ENCODE results near the gene MADD. TPM values are rescaled to one million over a fixed set of nuclear protein-coding genes. Genes with fewer than 3 reads are reported as not detected.

MADD gene
- 21.1 to 23.7 TPM (median 23.0 TPM) in 5 replicates for total RNA-seq (2022; extraction: Qiagen RNA extraction; ENCODE audit: low read depth)

DNA sequence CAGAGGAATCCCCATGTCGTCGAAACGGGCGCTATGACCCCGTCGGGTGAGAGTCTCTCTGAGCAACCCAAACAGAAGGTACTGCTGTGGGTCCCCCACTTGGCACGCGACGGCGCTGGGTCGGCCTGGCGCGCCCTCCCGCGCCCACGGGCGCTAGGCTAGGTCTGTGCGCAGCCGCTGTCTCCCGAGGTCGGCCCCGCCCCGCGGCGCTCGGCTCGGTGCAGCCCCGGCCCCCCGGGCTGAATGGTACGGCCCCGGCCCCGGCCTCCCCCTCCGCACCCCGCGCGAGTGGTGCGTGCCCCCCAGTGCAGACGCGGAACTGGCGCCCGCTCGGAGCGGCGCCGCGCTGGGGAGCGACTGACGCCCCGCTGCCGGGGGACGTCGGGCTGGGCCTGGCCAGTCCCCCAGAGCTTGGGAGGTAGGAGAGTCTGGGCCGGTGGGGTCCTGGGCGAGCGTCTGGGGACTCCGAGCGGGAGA lies at the start of gene MADD:
Gene MADD, plus strand, starts transcription at position 305 of the 477 bp plus-strand sequence.

DNA sequence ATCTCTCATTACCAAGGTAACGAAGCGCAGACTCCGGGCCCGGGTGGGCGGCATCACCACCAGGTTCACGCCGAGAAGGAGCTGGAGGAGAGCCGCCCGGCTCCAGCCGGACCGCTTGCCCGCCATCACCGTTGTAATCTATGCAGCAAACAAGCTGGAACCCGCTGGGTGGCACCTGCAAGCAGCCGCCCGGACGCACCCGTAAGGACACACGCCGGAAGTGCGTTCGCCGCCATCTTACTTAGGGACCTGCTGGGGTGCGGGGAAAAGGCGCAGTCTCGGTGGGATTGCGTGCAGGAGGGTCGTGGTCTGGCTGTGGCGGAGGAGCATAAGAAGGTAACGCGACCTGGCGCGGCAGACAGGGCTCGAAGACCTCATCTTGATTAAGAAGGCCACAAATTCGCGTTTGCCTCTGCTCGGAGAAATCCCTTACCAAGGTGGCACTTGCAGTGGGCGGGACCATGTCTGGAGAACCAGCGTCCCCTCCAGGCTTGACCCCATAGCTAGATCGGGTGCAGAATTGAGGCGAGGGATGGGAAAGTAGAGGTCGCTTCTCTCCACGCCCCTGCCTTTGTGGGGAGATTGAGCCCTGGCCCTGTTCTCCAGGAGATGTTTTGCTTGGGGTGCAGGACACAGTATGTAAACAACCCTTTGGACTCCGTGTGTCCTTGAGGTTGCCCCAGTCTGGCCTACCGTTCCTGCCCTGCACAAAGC lies 21.1 kb upstream of the MADD start, which contains the start of gene ACP2:
Gene ACP2, minus strand, starts transcription at position 151 of the 714 bp plus-strand sequence. Its CDS starts 25 bp downstream, at position 126.

GRCh38 chr11:47257517-47258316 lies 12.2 kb upstream of the MADD start, which contains the start of gene NR1H3:
NR1H3 (plus strand) TSS chr11:47257996; CDS start chr11:47259217, 1,221 bp downstream.

GRCh38 chr11:47352556-47352955 lies 82.6 kb downstream of the MADD start, which contains the start of gene MYBPC3:
MYBPC3 (minus strand) TSS chr11:47352702; CDS start chr11:47352647, 55 bp downstream.

GRCh38 chr11:47378010-47378835 lies 108.3 kb downstream of the MADD start, which contains the start of gene SPI1:
SPI1 (minus strand) TSS chr11:47378547; CDS start chr11:47378353, 194 bp downstream.

Other genes with a start within 250 kb of the MADD start
- gene ARFGAP2, start 93.3 kb upstream of the MADD start, total RNA-seq (2022; extraction: Qiagen RNA extraction; ENCODE audit: low read depth): 26.0 to 40.5 TPM (median 32.5 TPM) in 5 replicates
- 22.2 to 35.1 TPM (median 32.1 TPM) in 5 replicates for gene PACSIN3, start 83.7 kb upstream of the MADD start, total RNA-seq (2022; extraction: Qiagen RNA extraction; ENCODE audit: low read depth)
- 78.1 to 95.2 TPM (median 88.8 TPM) in 5 replicates for gene DDB2, start 55.2 kb upstream of the MADD start, total RNA-seq (2022; extraction: Qiagen RNA extraction; ENCODE audit: low read depth)
- gene ACP2, start 21.3 kb upstream of the MADD start, total RNA-seq (2022; extraction: Qiagen RNA extraction; ENCODE audit: low read depth): 20.6 to 24.7 TPM (median 21.7 TPM) in 5 replicates
- 7.6 to 15.6 TPM (median 11.9 TPM) in 5 replicates for gene NR1H3, start 12.1 kb upstream of the MADD start, total RNA-seq (2022; extraction: Qiagen RNA extraction; ENCODE audit: low read depth)
- gene MYBPC3, start 82.6 kb downstream of the MADD start, total RNA-seq (2022; extraction: Qiagen RNA extraction; ENCODE audit: low read depth): 0.06 to 0.09 TPM (median 0.07 TPM) in 5 replicates
- 0.32 TPM in 1 of 5 replicates, not detected in the others for gene SPI1, start 108.4 kb downstream of the MADD start, total RNA-seq (2022; extraction: Qiagen RNA extraction; ENCODE audit: low read depth)
- gene SLC39A13, start 138.5 kb downstream of the MADD start, total RNA-seq (2022; extraction: Qiagen RNA extraction; ENCODE audit: low read depth): 25.8 to 59.6 TPM (median 49.6 TPM) in 5 replicates
- gene PSMC3, start 156.3 kb downstream of the MADD start, total RNA-seq (2022; extraction: Qiagen RNA extraction; ENCODE audit: low read depth): 186 to 247 TPM (median 201 TPM) in 5 replicates
- gene RAPSN, start 179.0 kb downstream of the MADD start, total RNA-seq (2022; extraction: Qiagen RNA extraction; ENCODE audit: low read depth): 0.46 TPM in 1 of 5 replicates, not detected in the others